WTC11 (cell line): Measurements from ENCODE around the gene KARS1. TPM values are rescaled to one million over a fixed set of nuclear protein-coding genes. Genes with fewer than 3 reads are reported as not detected.

Experiments
- ATAC-seq: fragments of 200-7000 bp; cut with Tn5 transposase; 2 replicates; pipeline ENCODE4 v1.10.0; 2021; ENCODE audit warnings: mild to moderate bottlenecking, moderate library complexity
- Bru-seq: library from RNA; stranded (reverse); fragments of 400-500 nt; gene quantifications from one replicate; lab custom pipeline; 2021; lab: Mats Ljungman, UMichigan
- CTCF ChIA-PET: fragments of 300-600 bp; sonication (Branson Sonifier 250); formaldehyde crosslinking; loops from one replicate; lab custom pipeline; 2021; ENCODE audit warnings: antibody characterized with exemption; lab: Charles Lee
- POLR2A ChIA-PET: fragments of 350-600 bp; sonication (Branson Sonifier 250); formaldehyde crosslinking; loops from one replicate; lab custom pipeline; 2021; ENCODE audit warnings: antibody characterized with exemption; lab: Charles Lee
- DNase-seq: peaks from one replicate; pipeline ENCODE4 v3.0.0; 2021; ENCODE audit warnings: low spot score
- H3K27ac Mint-ChIP-seq: 2 replicates; pipeline ENCODE4 v1.8.0; 2021; ENCODE audit warnings: mixed read lengths
- H3K27me3 Mint-ChIP-seq: 2 replicates; pipeline ENCODE4 v1.8.0; 2021; ENCODE audit warnings: low read depth, mild to moderate bottlenecking, moderate library complexity, mixed read lengths
- H3K36me3 Mint-ChIP-seq: 2 replicates; pipeline ENCODE4 v1.8.0; 2021; ENCODE audit warnings: mixed read lengths
- H3K4me1 Mint-ChIP-seq: 2 replicates; pipeline ENCODE4 v1.8.0; 2022; ENCODE audit warnings: mixed read lengths
- H3K4me3 Mint-ChIP-seq: 2 replicates; pipeline ENCODE4 v1.8.0; 2021; ENCODE audit warnings: mild to moderate bottlenecking, moderate library complexity, mixed read lengths
- H3K9me3 Mint-ChIP-seq: 2 replicates; pipeline ENCODE4 v1.8.0; 2021; ENCODE audit warnings: mixed read lengths
- ARID4B ChIP-seq: sonication (generic); formaldehyde crosslinking; IDR thresholded peaks from 2 replicates; pipeline ENCODE4 v1.8.0; 2023; ENCODE audit warnings: missing genetic modification reagents, mild to moderate bottlenecking, borderline replicate concordance
- ATF1 ChIP-seq: sonication (generic); formaldehyde crosslinking; IDR thresholded peaks from 2 replicates; pipeline ENCODE4 v1.8.1; 2023; ENCODE audit warnings: mild to moderate bottlenecking, moderate library complexity, missing genetic modification reagents
- CREB1 ChIP-seq: sonication (generic); formaldehyde crosslinking; IDR thresholded peaks from 2 replicates; pipeline ENCODE4 v1.8.0; 2023; ENCODE audit warnings: mild to moderate bottlenecking, missing genetic modification reagents
- GABPB1 ChIP-seq: sonication (generic); formaldehyde crosslinking; IDR thresholded peaks from 2 replicates; pipeline ENCODE4 v1.8.1; 2023; ENCODE audit warnings: mild to moderate bottlenecking, missing genetic modification reagents
- MYBL2 ChIP-seq: sonication (generic); formaldehyde crosslinking; IDR thresholded peaks from 2 replicates; pipeline ENCODE4 v1.8.1; 2023; ENCODE audit warnings: mild to moderate bottlenecking, moderate library complexity, missing genetic modification reagents
- NFATC4 ChIP-seq: fragments of 250-450 bp; sonication (Bioruptor Pico); IDR thresholded peaks from 2 replicates; pipeline ENCODE4 v1.9.0; 2021; ENCODE audit warnings: mild to moderate bottlenecking
- NR2C2 ChIP-seq: sonication (generic); formaldehyde crosslinking; IDR thresholded peaks from 2 replicates; pipeline ENCODE4 v1.8.0; 2022; ENCODE audit warnings: mild to moderate bottlenecking, missing genetic modification reagents
- RORB ChIP-seq: fragments of 250-450 bp; sonication (Bioruptor Pico); IDR thresholded peaks from 2 replicates; pipeline ENCODE4 v1.9.0; 2021; ENCODE audit warnings: mild to moderate bottlenecking
- TCF7 ChIP-seq: sonication (generic); formaldehyde crosslinking; IDR thresholded peaks from 2 replicates; pipeline ENCODE4 v1.8.0; 2022; ENCODE audit warnings: mild to moderate bottlenecking, low read depth, missing genetic modification reagents, moderate library complexity
- USF1 ChIP-seq: sonication (generic); formaldehyde crosslinking; IDR thresholded peaks from 2 replicates; pipeline ENCODE4 v1.8.0; 2022; ENCODE audit warnings: mild to moderate bottlenecking, missing genetic modification reagents
- USF2 ChIP-seq: sonication (generic); formaldehyde crosslinking; IDR thresholded peaks from 2 replicates; pipeline ENCODE4 v1.8.1; 2023; ENCODE audit warnings: mild to moderate bottlenecking, missing genetic modification reagents, moderate library complexity
- ZBTB43 ChIP-seq: sonication (generic); formaldehyde crosslinking; IDR thresholded peaks from 2 replicates; pipeline ENCODE4 v1.8.1; 2023; ENCODE audit warnings: mild to moderate bottlenecking, missing genetic modification reagents
- ZNF121 ChIP-seq: sonication (generic); formaldehyde crosslinking; IDR thresholded peaks from 2 replicates; pipeline ENCODE4 v1.8.0; 2023; ENCODE audit warnings: missing genetic modification reagents
- ZNF138 ChIP-seq: sonication (generic); formaldehyde crosslinking; conservative IDR thresholded peaks from 2 replicates; pipeline ENCODE4 v1.8.1; 2022; ENCODE audit warnings: mild to moderate bottlenecking, moderate library complexity, missing genetic modification reagents
- ZNF232 ChIP-seq: sonication (generic); formaldehyde crosslinking; IDR thresholded peaks from 2 replicates; pipeline ENCODE4 v1.8.0; 2022; ENCODE audit warnings: mild to moderate bottlenecking, missing genetic modification reagents
- ZNF317 ChIP-seq: sonication (generic); formaldehyde crosslinking; IDR thresholded peaks from 2 replicates; pipeline ENCODE4 v1.8.1; 2023; ENCODE audit warnings: low read depth, mild to moderate bottlenecking, moderate library complexity, missing genetic modification reagents, borderline replicate concordance
- ZNF671 ChIP-seq: fragments of 250-450 bp; sonication (Bioruptor Pico); IDR thresholded peaks from 2 replicates; pipeline ENCODE4 v1.8.0; 2021; ENCODE audit warnings: mild to moderate bottlenecking
- long read RNA-seq, 3 experiments: library from RNA in 1 of 3; library from capped mRNA in 1 of 3; library from polyadenylated mRNA in 1 of 3; unstranded in 2 of 3; stranded (forward) in 1 of 3; transcript quantifications; one replicate each; pipeline ENCODE4 v2.0.0, GENCODE V29; 2021
- total RNA-seq: library from RNA; stranded (reverse); gene quantifications from 3 replicates; pipeline ENCODE4 v1.2.3, GENCODE V29; 2021
- TF ChIP-seq, protein P1 (sequence below): sonication (generic); formaldehyde crosslinking; IDR thresholded peaks from 2 replicates; pipeline ENCODE4 v1.8.1; 2022; ENCODE audit warnings: mild to moderate bottlenecking, missing genetic modification reagents, moderate library complexity, borderline replicate concordance
- TF ChIP-seq, protein P2 (sequence below): sonication (generic); formaldehyde crosslinking; IDR thresholded peaks from 2 replicates; pipeline ENCODE4 v1.8.1; 2023; ENCODE audit warnings: mild to moderate bottlenecking, missing genetic modification reagents, moderate library complexity
- TF ChIP-seq, protein P3 (sequence below): fragments of 250-450 bp; sonication (Bioruptor Pico); IDR thresholded peaks from 2 replicates; pipeline ENCODE4 v1.9.0; 2021; ENCODE audit warnings: moderate library complexity, mild to moderate bottlenecking, inconsistent platforms, borderline replicate concordance
- TF ChIP-seq, protein P4 (sequence below): sonication (generic); formaldehyde crosslinking; IDR thresholded peaks from 2 replicates; pipeline ENCODE4 v1.8.0; 2023; ENCODE audit warnings: missing genetic modification reagents

KARS1 gene
- 163 to 199 TPM (median 169 TPM) in 3 replicates for total RNA-seq
- Bru-seq, nascent RNA: percentile 91 among the genes with signal in this experiment
- long read RNA-seq, experiment 1, transcript KARS-201 (14 exons, 2,005 nt): major isoform, 356 of 522 reads
- long read RNA-seq, experiment 1, transcript KARS-202 (15 exons, 2,421 nt): minor isoform, 75 of 522 reads
- long read RNA-seq, experiment 1, partial matches to known transcripts: 36 of 522 reads
- long read RNA-seq, experiment 1, other reads (novel, unspliced or antisense): 52 of 522 reads
- long read RNA-seq, experiment 2, transcript KARS-201 (14 exons, 2,005 nt): major isoform, 130 of 264 reads
- long read RNA-seq, experiment 2, transcript KARS-211 (2 exons, 589 nt): minor isoform, 6 of 264 reads
- long read RNA-seq, experiment 2, transcript KARS-202 (15 exons, 2,421 nt): minor isoform, 25 of 264 reads
- long read RNA-seq, experiment 2, partial matches to known transcripts: 66 of 264 reads
- long read RNA-seq, experiment 2, other reads (novel, unspliced or antisense): 37 of 264 reads
- long read RNA-seq, experiment 3, transcript KARS-202 (15 exons, 2,421 nt): minor isoform, 88 of 808 reads
- long read RNA-seq, experiment 3, transcript KARS-204 (14 exons, 1,942 nt): minor isoform, 15 of 808 reads
- long read RNA-seq, experiment 3, transcript KARS-201 (14 exons, 2,005 nt): major isoform, 498 of 808 reads
- long read RNA-seq, experiment 3, partial matches to known transcripts: 132 of 808 reads
- long read RNA-seq, experiment 3, other reads (novel, unspliced or antisense): 72 of 808 reads

DNA sequence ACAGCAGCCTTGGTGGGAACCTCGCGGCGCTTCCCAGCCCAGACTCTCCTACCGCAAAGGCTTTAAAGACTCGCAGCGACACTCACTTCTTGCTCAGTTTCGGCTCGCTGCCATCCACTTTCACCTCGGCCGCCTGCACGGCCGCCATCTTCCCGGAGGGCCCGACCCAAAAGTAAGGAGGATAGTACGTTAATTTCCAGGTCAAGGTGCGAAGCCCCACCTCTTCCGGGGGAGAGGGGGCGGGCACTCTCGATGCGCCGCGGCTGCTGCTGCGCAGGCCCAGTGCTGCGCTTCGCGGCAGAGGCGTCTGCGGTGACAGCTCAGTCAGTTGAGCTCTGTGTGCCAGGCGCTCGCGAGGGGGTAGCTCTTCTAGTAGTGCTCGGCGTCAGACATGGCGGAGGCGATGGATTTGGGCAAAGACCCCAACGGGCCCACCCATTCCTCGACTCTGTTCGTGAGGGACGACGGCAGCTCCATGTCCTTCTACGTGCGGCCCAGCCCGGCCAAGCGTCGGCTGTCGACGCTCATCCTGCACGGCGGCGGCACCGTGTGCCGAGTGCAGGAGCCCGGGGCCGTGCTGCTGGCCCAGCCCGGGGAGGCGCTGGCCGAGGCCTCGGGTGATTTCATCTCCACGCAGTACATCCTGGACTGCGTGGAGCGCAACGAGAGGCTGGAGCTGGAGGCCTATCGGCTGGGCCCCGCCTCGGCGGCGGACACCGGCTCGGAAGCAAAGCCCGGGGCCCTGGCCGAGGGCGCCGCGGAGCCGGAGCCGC is at the start of gene KARS1, which contains the start of gene TERF2IP:
Gene KARS1, minus strand, starts transcription at position 174 of the 773 bp plus-strand sequence. Its CDS starts 26 bp downstream, at position 148.
Gene TERF2IP, plus strand, starts transcription at position 282 of the 773 bp plus-strand sequence. Its CDS starts 110 bp downstream, at position 392.
- Mint-ChIP-seq H3K4me1 (peaks cover 33% of the 10 kb centered on the region), H3K27me3 (no peaks in the 10 kb centered on the region), H3K27ac (peak within 1 kb of the TSS; percentile 99), H3K4me3 (peak within 1 kb of the TSS; percentile 99), H3K36me3 (peaks cover 28% of the 10 kb centered on the region), H3K9me3 (no peaks in the 10 kb centered on the region)
- ATAC-seq (peak; percentile 94), DNase-seq (peak; percentile 92)
- ChIA-PET POLR2A (interaction anchor here (0.5 to 2.3 kb wide), 8 partner anchors 16 to 1948 kb away, joined by 3 to 11 read pairs (median 4); partner anchors contain the start of genes ADAT1 and CHST6), CTCF (interaction anchor here (0.7 to 2.3 kb wide), 6 partner anchors 25 to 131 kb away, joined by 3 to 9 read pairs (median 4); partner anchors contain the start of gene ADAT1)
- TF ChIP-seq MYBL2 (CRISPR knock-in tag): no peak
- no peak for TF ChIP-seq ZNF671 (CRISPR knock-in tag)
- TF ChIP-seq ATF1 (CRISPR knock-in tag): peak; percentile 58; the same call in 1 of the 2 replicates
- TF ChIP-seq, protein P1, sequence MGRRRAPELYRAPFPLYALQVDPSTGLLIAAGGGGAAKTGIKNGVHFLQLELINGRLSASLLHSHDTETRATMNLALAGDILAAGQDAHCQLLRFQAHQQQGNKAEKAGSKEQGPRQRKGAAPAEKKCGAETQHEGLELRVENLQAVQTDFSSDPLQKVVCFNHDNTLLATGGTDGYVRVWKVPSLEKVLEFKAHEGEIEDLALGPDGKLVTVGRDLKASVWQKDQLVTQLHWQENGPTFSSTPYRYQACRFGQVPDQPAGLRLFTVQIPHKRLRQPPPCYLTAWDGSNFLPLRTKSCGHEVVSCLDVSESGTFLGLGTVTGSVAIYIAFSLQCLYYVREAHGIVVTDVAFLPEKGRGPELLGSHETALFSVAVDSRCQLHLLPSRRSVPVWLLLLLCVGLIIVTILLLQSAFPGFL (CRISPR knock-in tag): no peak
- TF ChIP-seq, protein P2, sequence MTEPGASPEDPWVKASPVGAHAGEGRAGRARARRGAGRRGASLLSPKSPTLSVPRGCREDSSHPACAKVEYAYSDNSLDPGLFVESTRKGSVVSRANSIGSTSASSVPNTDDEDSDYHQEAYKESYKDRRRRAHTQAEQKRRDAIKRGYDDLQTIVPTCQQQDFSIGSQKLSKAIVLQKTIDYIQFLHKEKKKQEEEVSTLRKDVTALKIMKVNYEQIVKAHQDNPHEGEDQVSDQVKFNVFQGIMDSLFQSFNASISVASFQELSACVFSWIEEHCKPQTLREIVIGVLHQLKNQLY: no peak
- TF ChIP-seq ZNF138: no peak
- TF ChIP-seq ZBTB43: no peak
- TF ChIP-seq GABPB1: peak; percentile 27; the same call in 1 of the 2 replicates
- no peak for TF ChIP-seq TCF7 (CRISPR knock-in tag)
- no peak for TF ChIP-seq RORB (CRISPR knock-in tag)
- TF ChIP-seq ZNF317 (CRISPR knock-in tag): peak; percentile 37; the same call in 1 of the 2 replicates
- peak; percentile 88 for TF ChIP-seq ARID4B (CRISPR knock-in tag)
- peak; percentile 54; the same call in 1 of the 2 replicates for TF ChIP-seq USF1 (CRISPR knock-in tag)
- no peak for TF ChIP-seq NFATC4 (CRISPR knock-in tag)
- TF ChIP-seq, protein P3, sequence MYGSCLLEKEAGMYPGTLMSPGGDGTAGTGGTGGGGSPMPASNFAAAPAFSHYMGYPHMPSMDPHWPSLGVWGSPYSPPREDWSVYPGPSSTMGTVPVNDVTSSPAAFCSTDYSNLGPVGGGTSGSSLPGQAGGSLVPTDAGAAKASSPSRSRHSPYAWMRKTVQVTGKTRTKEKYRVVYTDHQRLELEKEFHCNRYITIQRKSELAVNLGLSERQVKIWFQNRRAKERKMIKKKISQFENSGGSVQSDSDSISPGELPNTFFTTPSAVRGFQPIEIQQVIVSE (CRISPR knock-in tag): no peak
- TF ChIP-seq, protein P4, sequence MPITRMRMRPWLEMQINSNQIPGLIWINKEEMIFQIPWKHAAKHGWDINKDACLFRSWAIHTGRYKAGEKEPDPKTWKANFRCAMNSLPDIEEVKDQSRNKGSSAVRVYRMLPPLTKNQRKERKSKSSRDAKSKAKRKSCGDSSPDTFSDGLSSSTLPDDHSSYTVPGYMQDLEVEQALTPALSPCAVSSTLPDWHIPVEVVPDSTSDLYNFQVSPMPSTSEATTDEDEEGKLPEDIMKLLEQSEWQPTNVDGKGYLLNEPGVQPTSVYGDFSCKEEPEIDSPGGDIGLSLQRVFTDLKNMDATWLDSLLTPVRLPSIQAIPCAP (CRISPR knock-in tag): peak; percentile 56; the same call in 1 of the 2 replicates
- no peak for TF ChIP-seq USF2 (CRISPR knock-in tag)
- peak; percentile 90 for TF ChIP-seq NR2C2
- TF ChIP-seq CREB1 (CRISPR knock-in tag): no peak
- no peak for TF ChIP-seq ZNF121 (CRISPR knock-in tag)
- 0 out of 2 replicates have a peak, but pooled peaks have one; percentile 35 for TF ChIP-seq ZNF232 (CRISPR knock-in tag)
